Mucosa of descending colon (tissue), 3 donors: ENCODE measurements around the gene ZACN. TPM values are rescaled to one million over a fixed set of nuclear protein-coding genes. Genes with fewer than 3 reads are reported as not detected.
"Not testable (repeated sequence)": the region's sequence is repeated elsewhere in the genome, so short reads cannot be mapped to it uniquely, and the experiment has no call there.

ENCODE experiments used
- ATAC-seq: fragments of 200-7000 bp; cut with Tn5 transposase; one replicate; pipeline ENCODE4 v1.9.1; 2020; ENCODE audit warnings: mild to moderate bottlenecking, moderate library complexity
- DNase-seq, 3 donors: peaks; one replicate each; pipeline ENCODE4 v3.0.0-alpha.2; 2020
- H3K36me3 ChIP-seq: fragments of 200-600 bp; one replicate; pipeline ENCODE4 v1.8.0; 2021; ENCODE audit warnings: low read depth, mild to moderate bottlenecking
- H3K4me1 ChIP-seq: fragments of 200-600 bp; one replicate; pipeline ENCODE4 v1.8.0; 2021; ENCODE audit warnings: low read depth, mild to moderate bottlenecking
- H3K4me3 ChIP-seq: fragments of 200-600 bp; one replicate; pipeline ENCODE4 v1.8.0; 2021; ENCODE audit warnings: mild to moderate bottlenecking
- H3K9me3 ChIP-seq: fragments of 200-600 bp; one replicate; pipeline ENCODE4 v1.8.0; 2021; ENCODE audit warnings: mild to moderate bottlenecking
- CTCF ChIP-seq: fragments of 200-600 bp; IDR thresholded peaks from one replicate; pipeline ENCODE4 v1.8.0; 2022; ENCODE audit warnings: antibody characterized with exemption, mild to moderate bottlenecking
- intact Hi-C, 2 donors: fragments of 100-400 bp; cut with DNase I in 1 of 2; cut with micrococcal nuclease in 1 of 2; formaldehyde crosslinking; loops; one replicate each; pipeline versions ENCODE4 v1.11.0 to v1.11.1; 2022; cut with DNase I, micrococcal nuclease
- total RNA-seq, 3 donors: library from RNA; stranded (reverse); fragmentation: NEBNext Ultra II Directional in 2 of 3; extraction: Animal tissue kit (Norgen Biotek cat#: 25700) in 2 of 3; gene quantifications; one replicate each; pipeline versions ENCODE4 v1.2.1 to v1.2.4, GENCODE V29; 2021 to 2023
- donor health status: DM: no; HTN: no; CAD: no; lungs with moderate emphysema.
- donor health status: DM: no; HTN: no; CAD: no.
- donor health status: DM: no; HTN: yes; CAD: no.

The ZACN gene
- total RNA-seq, 3 donors from 2014 or later = 1.4 TPM; not detected in 2

- no peak for TF ChIP-seq CTCF
- H3K4me3 ChIP-seq = no peak overlapping the region
- H3K4me1 ChIP-seq = no peaks in the 10 kb centered on the region
- intact Hi-C loops = no loop called here
- peaks cover 3% of the 10 kb centered on the region for H3K36me3 ChIP-seq
- no peak for ATAC-seq
- DNase-seq = peak in 1 of 3 donors; percentile 33
- no peaks in the 10 kb centered on the region for H3K9me3 ChIP-seq
Measured at GRCh38 chr17:76036497-76037261, 42.3 kb upstream of the ZACN start.

- H3K36me3 ChIP-seq = peaks cover 3% of the 10 kb centered on the region
- ATAC-seq = no peak
- no peaks in the 10 kb centered on the region for H3K4me1 ChIP-seq
- H3K4me3 ChIP-seq = no peak overlapping the region
- no peak for DNase-seq
- TF ChIP-seq CTCF = no peak
- H3K9me3 ChIP-seq = no peaks in the 10 kb centered on the region
- intact Hi-C loops = no loop called here
Measured at GRCh38 chr17:76038050-76038449, 40.9 kb upstream of the ZACN start.

GRCh38 chr17:76039121-76039520, 39.9 kb upstream of the ZACN start:
- H3K4me3 ChIP-seq = no peak overlapping the region
- no peaks in the 10 kb centered on the region for H3K9me3 ChIP-seq
- no peaks in the 10 kb centered on the region for H3K4me1 ChIP-seq
- intact Hi-C loops = no loop called here
- H3K36me3 ChIP-seq = peaks cover 3% of the 10 kb centered on the region
- DNase-seq = peak in 1 of 3 donors; percentile 11
- no peak for TF ChIP-seq CTCF
- no peak for ATAC-seq

DNA sequence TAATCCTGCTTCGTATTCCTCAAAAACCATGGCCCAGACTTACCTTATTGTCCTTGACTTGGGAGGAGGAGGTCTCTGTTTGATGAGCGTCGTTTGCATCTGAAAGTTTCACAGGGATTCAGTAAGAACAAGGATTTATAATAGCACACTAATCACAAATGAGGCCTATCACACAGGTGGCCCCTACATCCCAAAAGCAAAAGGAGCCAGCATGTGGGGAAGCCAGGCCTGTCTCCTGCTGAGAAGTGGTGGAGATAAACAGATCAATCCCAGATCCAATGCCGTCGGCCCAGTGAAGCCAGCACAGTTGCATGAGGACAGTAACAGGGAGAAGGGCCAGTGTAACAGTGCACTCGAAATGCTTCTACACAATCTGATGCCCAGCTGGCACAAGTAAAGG, 38.6 kb upstream of the ZACN start:
- TF ChIP-seq CTCF = no peak
- DNase-seq (no peak), ATAC-seq (no peak)
- intact Hi-C loops = no loop called here
- no peaks in the 10 kb centered on the region for H3K4me1 ChIP-seq
- peaks cover 3% of the 10 kb centered on the region for H3K36me3 ChIP-seq
- no peaks in the 10 kb centered on the region for H3K9me3 ChIP-seq
- H3K4me3 ChIP-seq = no peak overlapping the region

DNA sequence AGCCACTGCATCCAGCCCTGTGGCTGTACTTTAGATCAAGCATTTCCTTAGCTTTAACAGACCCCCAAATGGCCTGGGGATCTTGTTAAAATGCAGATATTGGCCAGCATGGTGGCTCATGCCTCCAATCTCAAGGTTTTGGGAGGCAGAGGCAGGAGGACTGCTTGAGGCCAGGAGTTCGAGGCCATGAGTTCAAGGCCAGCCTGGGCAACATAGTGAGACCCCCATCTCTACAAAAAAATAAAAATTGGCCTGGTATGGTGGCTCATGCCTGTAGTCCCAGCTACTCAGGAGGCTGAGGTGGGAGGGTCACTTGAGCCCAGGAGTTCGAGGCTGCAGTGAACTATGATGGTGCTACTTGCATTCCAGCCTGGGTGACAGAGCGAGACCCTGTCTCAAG, 36.1 kb upstream of the ZACN start:
- ATAC-seq, H3K9me3 ChIP-seq, H3K4me1 ChIP-seq, H3K36me3 ChIP-seq, intact Hi-C loops, DNase-seq, H3K4me3 ChIP-seq: not testable (repeated sequence)

DNA sequence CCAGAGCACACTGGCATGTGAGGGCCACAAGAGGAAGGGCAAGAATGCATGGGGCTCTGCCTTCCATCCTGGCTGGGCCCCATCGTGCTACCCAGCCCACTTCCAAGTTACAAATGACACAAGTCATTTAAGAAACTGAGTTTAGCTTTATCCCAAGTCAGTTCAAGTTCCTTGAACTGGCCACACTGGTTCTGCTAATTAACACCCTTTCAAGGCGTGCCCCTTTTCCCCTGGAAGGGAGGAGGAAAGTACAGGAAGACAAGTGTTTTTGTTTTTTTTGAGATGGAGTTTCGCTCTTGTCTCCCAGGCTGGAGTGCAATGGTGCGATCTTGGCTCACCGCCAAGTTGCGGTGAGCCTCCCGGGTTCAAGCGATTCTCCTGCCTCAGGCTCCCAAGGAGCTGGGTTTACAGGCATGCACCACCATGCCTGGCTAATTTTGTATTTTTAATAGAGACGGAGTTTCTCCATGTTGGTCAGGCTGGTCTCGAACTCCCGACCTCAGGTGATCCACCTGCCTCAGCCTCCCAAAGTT, 34.4 kb upstream of the ZACN start:
- H3K4me3 ChIP-seq, DNase-seq, intact Hi-C loops, ATAC-seq, H3K4me1 ChIP-seq, H3K9me3 ChIP-seq: not testable (repeated sequence)
- peaks cover 11% of the 10 kb centered on the region for H3K36me3 ChIP-seq
